Prostate gland (tissue), 2 donors: ENCODE measurements around the gene MIPOL1.

Source experiments
- CTCF ChIP-seq, 4 experiments: fragments of 200-600 bp in 2 of 4; fragments of 450-650 bp in 2 of 4; sonication (generic) in 2 of 4; IDR thresholded peaks; 1 replicate in 3 of 4; 2 replicates in 1 of 4; pipeline ENCODE4 v1.5.1; 2016 to 2019; ENCODE audit warnings: antibody characterized with exemption in 4 of 4, mild to moderate bottlenecking in 2 of 4, moderate library complexity in 2 of 4
- POLR2A ChIP-seq: fragments of 450-650 bp; IDR thresholded peaks from one replicate; pipeline ENCODE4 v1.6.1; 2016; ENCODE audit warnings: antibody characterized with exemption, mild to moderate bottlenecking

GRCh38 chr14:37417151-37417550 is 219.4 kb downstream of the MIPOL1 start:
- no peak for TF ChIP-seq POLR2A
- TF ChIP-seq CTCF (IDR thresholded peaks at IDR 0.05): no peak
